Esophagus squamous epithelium (tissue), 4 donors: ENCODE measurements around the gene PROSER2.

ENCODE experiments used
- POLR2A ChIP-seq, 4 donors: fragments of 450-650 bp; IDR thresholded peaks; one replicate each; pipeline ENCODE4 v1.6.1; 2017; ENCODE audit warnings: antibody characterized with exemption in 4 of 4, mild to moderate bottlenecking in 4 of 4, moderate library complexity in 3 of 4
- TF ChIP-seq, protein P1 (sequence below), 6 experiments: fragments of 450-650 bp in 4 of 6; fragments of 200-600 bp in 2 of 6; sonication (generic) in 2 of 6; IDR thresholded peaks; one replicate each; pipeline ENCODE4 v1.5.1; 2016 to 2019; ENCODE audit warnings: antibody characterized with exemption in 6 of 6, mild to moderate bottlenecking in 4 of 6, moderate library complexity in 4 of 6

DNA sequence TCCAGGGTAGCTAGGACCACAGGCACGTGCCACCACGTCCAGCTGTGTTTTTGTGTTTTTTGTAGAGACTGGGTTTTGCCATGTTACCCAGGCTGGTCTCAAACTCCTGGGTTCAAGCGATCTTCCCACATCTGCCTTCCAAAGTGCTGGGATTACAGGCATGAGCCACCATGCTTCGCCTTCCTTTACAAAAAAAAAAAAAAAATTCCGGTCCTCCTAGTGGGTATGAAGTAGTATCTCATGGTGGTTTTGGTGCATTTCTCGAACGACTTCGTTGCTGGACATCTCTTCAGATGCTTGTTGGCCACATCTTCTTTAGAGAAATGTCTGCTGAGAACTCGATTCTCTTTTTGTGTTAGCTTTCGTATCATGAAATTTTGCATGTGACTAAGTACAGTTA, 3.9 kb downstream of the PROSER2 start:
- TF ChIP-seq, protein P1, sequence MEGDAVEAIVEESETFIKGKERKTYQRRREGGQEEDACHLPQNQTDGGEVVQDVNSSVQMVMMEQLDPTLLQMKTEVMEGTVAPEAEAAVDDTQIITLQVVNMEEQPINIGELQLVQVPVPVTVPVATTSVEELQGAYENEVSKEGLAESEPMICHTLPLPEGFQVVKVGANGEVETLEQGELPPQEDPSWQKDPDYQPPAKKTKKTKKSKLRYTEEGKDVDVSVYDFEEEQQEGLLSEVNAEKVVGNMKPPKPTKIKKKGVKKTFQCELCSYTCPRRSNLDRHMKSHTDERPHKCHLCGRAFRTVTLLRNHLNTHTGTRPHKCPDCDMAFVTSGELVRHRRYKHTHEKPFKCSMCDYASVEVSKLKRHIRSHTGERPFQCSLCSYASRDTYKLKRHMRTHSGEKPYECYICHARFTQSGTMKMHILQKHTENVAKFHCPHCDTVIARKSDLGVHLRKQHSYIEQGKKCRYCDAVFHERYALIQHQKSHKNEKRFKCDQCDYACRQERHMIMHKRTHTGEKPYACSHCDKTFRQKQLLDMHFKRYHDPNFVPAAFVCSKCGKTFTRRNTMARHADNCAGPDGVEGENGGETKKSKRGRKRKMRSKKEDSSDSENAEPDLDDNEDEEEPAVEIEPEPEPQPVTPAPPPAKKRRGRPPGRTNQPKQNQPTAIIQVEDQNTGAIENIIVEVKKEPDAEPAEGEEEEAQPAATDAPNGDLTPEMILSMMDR (IDR thresholded peaks at IDR 0.05): no peak
- no peak for TF ChIP-seq POLR2A (IDR thresholded peaks at IDR 0.05)
